VCaP (cell line): ENCODE measurements around the gene TPCN2.

ENCODE experiments used
- H3K27ac ChIP-seq: fragments of 450-650 bp; 2 replicates; pipeline ENCODE4 v1.5.1; 2017
- TF ChIP-seq, protein P1 (sequence below): fragments of 450-650 bp; conservative IDR thresholded peaks from 2 replicates; pipeline ENCODE4 v1.5.1; 2017; ENCODE audit warnings: mild to moderate bottlenecking, moderate library complexity

TPCN2 gene

GRCh38 chr11:69122630-69123431, 74.1 kb downstream of the TPCN2 start:
- peak overlapping the region; percentile 13; the same call in 1 of the 2 replicates for H3K27ac ChIP-seq

GRCh38 chr11:69123593-69124545, 75.1 kb downstream of the TPCN2 start:
- H3K27ac ChIP-seq = no peak overlapping the region
- TF ChIP-seq, protein P1, sequence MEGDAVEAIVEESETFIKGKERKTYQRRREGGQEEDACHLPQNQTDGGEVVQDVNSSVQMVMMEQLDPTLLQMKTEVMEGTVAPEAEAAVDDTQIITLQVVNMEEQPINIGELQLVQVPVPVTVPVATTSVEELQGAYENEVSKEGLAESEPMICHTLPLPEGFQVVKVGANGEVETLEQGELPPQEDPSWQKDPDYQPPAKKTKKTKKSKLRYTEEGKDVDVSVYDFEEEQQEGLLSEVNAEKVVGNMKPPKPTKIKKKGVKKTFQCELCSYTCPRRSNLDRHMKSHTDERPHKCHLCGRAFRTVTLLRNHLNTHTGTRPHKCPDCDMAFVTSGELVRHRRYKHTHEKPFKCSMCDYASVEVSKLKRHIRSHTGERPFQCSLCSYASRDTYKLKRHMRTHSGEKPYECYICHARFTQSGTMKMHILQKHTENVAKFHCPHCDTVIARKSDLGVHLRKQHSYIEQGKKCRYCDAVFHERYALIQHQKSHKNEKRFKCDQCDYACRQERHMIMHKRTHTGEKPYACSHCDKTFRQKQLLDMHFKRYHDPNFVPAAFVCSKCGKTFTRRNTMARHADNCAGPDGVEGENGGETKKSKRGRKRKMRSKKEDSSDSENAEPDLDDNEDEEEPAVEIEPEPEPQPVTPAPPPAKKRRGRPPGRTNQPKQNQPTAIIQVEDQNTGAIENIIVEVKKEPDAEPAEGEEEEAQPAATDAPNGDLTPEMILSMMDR = no peak

More at GRCh38 chr11:69122630-69123431, 74.1 kb downstream of the TPCN2 start:
- TF ChIP-seq, protein P1 = no peak

DNA sequence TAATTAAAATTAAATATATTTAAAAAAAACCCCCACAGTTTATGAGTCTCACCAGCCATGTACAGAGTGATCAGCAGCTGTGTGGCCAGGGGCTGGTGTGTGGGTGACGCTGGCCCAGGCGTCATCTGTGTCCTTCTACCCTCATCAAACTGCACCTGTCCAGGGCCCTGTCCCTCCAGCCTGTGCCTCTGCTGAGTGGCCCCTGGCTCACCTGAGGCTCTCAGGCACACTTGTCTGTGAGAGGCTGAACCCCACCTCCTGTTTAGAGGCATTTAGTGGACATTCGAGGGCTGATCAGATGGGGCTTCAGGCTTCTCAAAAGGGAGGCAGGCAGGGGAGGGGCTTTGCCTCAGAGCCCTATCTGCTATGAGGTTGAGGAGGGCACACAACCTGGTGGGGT, 77.1 kb downstream of the TPCN2 start:
- TF ChIP-seq, protein P1 = no peak
- no peak overlapping the region for H3K27ac ChIP-seq

- H3K27ac ChIP-seq = no peak overlapping the region
- TF ChIP-seq, protein P1 = no peak
Measured at GRCh38 chr11:69126286-69126685, 77.6 kb downstream of the TPCN2 start.

DNA sequence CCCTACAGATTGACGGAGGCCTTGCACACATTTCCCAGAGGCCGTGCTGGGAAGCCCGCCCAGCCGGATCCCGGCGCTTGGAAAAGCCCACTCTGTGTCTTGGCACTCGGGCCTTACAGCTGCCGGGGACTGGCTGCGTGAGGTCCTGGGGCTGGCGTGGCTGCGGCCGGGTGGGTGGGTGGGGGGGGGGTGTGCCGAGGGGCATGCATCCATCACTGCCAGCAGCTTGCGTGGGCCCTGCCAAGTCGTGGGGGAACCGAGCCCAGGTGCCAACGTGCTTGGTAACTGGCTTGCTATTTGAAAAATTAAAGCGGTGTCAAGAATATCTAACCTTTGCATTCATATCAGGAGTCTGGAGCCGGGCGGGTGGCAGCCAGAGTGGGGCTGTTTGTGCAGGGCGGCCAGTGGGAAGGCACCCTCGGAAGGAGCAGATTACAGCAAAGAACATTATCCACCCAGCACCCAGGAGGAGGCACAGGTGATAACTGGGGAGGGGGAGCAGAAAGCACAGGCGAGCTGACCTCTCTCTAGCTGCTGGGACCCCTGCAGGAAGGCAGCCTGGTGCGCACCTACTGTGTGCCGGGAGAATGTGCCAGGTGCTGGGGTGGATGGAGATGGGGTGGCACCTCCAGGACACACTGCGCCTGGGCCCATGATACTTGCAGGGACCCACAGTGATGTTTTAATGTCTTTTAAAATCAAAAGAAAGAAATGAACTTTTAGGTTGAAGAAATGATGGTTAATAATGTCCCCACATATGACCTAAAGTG, 78.5 kb downstream of the TPCN2 start:
- H3K27ac ChIP-seq = no peak overlapping the region
- TF ChIP-seq, protein P1 = no peak

DNA sequence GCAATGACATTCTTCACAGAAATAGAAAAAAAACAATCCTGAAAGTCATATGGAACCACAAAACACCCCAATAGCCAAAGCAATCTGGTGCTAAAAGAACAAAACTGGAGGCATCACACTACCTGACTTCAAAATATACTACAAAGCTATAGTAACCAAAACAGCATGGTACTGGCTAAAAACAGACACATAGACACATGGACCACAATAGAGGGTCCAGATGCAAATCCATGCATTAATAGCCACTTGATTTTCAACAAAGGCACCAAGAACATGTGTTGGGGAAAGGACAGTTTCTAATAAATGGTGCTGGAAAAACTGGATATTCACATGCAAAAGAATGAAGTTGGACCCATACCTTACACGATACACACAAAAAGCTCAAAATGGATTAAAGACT, 79.2 kb downstream of the TPCN2 start:
- no peak overlapping the region for H3K27ac ChIP-seq
- TF ChIP-seq, protein P1 = no peak
